ENCODE data around the gene HRH1.
A peak's percentile ranks its signal among the peaks of the same experiment; 100 is the strongest.
"Not testable (repeated sequence)": the region's sequence is repeated elsewhere in the genome, so short reads cannot be mapped to it uniquely, and the experiment has no call there.

HRH1 gene

DNA sequence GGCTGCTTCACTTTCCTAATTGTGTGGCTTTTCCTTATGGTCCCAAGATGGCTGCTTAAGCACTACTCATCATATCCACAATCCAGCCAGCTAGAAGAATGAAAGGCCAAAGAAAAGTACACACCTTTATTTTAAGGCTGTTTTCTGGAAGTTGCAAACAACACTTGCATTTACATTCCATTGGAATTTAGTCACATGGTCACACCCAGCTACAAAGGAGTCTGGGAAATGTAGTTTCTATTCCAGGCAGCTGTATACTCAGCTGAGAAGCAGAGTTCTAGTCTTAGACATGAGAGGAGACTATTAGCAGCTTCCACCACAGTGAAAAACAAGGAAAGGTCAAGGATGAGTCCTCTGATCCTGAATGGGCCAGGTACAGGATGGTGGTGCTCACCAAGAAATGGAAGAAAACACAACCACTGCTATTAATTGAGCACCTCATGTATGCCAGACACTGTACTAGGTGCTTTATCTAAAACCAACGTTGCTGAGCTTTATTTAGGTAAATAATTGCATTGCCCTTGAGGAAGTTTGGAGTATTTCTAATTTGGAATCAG, 89.9 kb downstream of the HRH1 start:
- no peak for DNase-seq (ENCODE audit: low read depth in 2 of 2)

DNA sequence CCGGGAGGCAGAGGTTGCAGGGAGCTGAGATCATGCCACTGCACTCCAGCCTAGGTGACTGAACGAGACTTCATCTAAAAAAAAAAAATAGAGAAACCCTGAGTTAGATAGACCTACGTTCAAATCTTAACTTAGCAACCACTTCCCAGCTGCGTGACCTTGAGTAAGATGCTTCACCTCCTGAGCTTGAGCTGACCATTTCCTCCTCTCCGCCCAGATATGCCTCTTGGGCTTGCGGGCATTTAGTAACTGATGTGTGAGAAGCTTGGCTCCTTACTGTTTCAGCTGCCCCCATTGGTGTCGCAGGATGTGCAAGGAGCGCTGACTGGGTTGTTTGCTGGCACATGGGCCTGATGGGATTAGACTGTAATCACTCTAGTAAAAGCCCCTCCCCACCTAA, 91.0 kb downstream of the HRH1 start:
- DNase-seq (ENCODE audit: low read depth in 2 of 2), result no peak

GRCh38 chr3:11245827-11246662, 91.8 kb downstream of the HRH1 start:
- no peak for DNase-seq (ENCODE audit: low read depth in 2 of 2)

DNA sequence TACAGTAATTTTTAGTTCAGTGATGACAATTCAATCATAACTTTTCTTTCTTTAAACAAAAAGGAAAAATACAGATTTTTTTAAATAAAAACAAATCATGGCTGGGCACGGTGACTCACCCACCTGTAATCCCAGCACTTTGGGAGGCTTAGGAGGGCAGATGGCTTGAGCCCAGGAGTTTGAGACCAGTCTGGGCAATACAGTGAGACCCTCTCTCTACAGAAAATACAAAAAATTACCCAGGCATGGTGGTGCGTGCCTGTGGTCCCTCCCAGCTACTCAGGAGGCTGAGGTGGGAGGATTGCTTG, 92.3 kb downstream of the HRH1 start:
- no peak for DNase-seq (ENCODE audit: low read depth in 2 of 2)

DNA sequence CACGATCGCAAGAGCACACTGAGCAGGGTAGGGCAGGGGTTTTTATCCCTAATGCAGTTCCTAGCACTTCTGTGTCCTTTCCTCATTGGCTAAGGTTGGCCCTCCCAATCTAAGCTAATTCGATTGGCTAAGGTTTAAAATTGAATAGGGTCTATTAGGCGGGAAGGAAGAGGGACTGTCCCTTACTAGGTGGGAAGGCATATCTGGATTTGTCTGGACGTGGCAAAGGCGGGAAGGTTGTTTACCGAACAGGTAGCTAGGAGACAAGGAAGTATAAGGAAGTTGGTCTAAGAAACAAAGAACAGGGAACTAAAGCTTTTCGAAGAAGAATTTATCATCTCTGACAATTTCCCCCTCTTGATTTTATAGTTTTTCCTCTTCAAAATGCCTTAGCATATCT, 93.1 kb downstream of the HRH1 start:
- DNase-seq (ENCODE audit: low read depth in 2 of 2), result no peak

GRCh38 chr3:11248596-11248995, 94.3 kb downstream of the HRH1 start:
- no peak for DNase-seq (ENCODE audit: low read depth in 2 of 2)

DNA sequence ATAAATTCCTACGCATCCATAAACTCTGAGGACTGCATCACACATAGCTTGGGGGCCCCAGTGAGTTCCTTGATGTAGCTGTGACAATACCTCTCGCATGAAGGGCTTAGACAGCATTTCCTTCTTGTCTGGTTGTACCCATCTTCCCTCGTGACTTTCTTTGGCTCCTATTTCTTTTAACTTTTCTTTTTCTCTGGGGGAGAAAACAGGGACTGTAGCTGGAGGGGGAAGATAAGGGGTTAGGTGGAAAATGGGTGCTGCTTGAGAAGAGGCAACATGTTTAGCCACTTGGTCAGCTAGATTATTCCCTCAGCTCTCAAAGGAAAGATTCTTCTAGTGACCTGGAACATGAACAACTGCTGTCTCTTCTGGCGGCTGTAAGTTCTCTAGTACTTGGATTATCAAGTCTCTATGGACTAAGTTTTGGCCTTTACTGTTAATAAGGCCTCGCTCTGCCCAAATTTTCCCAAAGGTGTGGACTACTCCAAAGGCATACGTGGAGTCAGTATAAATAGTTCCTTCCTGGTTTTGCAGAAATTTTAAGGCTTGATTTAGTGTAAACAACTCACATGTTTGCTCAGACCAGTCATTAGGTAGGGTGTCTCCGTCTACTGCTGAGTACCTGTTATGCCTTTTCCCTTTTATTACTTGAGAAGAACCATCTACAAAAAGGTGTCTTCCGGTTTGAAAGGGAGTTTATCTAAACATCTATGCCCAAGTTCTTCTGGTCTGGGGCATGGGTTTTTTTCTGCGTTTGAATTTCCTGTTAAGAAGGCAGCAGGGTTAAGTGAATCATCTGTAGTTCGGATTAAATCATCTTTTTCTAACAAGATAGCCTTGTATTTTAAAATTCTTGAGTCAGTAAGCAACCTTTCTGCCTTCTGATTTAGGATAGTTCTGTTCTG, 96.9 kb downstream of the HRH1 start:
- DNase-seq (ENCODE audit: low read depth in 2 of 2), result no peak

DNA sequence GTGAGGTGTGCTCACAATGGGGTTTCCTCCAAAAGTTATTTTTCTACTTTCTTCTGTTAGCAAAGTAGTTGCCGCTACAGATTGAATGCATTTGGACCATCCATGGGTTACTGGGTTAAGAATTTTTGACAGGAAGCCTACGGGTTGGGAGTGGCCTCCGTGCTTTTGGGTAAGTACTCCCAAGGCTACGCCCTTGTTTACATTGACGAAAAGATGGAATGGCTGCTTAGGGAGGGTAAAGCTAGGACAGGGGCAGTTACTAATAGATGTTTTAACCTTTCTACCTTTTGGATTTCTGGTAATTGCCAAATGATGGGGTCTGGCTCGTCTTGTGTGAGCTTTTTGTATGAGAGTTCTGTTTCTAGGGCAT, 97.5 kb downstream of the HRH1 start:
- DNase-seq (ENCODE audit: low read depth in 2 of 2), result no peak

DNA sequence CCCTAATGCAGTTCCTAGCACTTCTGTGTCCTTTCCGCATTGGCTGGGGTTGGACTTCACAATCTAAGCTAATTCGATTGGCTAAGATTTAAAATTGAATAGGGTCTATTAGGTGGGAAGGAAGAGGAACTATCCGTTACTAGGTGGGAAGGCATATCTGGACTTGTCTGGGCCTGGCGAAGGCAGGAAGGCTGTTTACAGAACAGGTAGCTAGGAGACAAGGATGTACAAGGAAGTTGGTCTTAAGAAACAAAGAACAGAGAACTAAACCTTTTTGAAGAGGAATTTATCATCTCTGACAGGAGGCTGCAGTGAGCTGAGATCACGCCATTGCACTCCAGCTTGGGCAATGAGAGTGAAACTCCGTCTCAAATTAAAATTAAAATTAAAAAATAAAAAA, 100.6 kb downstream of the HRH1 start:
- no peak for DNase-seq (ENCODE audit: low read depth in 2 of 2)

DNA sequence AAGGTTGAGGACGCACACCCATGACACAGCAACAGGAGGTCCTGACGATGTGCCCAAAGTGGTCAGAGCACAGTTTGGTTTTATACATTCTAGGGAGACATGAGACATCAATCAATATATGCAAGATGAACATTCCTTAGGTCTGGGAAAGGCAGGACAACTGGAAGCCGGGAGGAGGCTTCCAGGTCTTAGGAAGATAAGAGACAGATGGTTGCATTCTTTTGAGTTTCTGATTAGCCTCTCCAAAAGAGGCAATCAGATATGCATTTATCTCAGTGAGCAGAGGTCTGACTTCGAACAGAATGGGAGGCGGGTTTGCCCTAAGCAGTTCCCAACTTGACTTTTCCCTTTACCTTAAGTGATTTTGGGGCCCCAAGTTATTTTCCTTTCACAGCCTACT, 101.2 kb downstream of the HRH1 start:
- not testable (repeated sequence) for DNase-seq (ENCODE audit: low read depth in 2 of 2)

DNA sequence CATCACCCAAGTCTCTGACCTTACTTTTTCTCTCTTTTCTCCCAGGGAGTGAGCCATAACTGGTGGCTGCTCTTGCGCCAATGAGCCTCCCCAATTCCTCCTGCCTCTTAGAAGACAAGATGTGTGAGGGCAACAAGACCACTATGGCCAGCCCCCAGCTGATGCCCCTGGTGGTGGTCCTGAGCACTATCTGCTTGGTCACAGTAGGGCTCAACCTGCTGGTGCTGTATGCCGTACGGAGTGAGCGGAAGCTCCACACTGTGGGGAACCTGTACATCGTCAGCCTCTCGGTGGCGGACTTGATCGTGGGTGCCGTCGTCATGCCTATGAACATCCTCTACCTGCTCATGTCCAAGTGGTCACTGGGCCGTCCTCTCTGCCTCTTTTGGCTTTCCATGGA, 104.7 kb downstream of the HRH1 start:
- DNase-seq (ENCODE audit: low read depth in 2 of 2), result no peak

DNA sequence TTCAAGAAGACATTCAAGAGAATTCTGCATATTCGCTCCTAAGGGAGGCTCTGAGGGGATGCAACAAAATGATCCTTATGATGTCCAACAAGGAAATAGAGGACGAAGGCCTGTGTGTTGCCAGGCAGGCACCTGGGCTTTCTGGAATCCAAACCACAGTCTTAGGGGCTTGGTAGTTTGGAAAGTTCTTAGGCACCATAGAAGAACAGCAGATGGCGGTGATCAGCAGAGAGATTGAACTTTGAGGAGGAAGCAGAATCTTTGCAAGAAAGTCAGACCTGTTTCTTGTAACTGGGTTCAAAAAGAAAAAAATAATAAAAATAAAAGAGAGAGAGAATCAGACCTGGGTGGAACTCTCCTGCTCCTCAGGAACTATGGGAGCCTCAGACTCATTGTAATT, 106.2 kb downstream of the HRH1 start:
- DNase-seq (ENCODE audit: low read depth in 2 of 2), result no peak

GRCh38 chr3:11269007-11269406, 114.7 kb downstream of the HRH1 start:
- no peak for DNase-seq (ENCODE audit: low read depth in 2 of 2)

DNA sequence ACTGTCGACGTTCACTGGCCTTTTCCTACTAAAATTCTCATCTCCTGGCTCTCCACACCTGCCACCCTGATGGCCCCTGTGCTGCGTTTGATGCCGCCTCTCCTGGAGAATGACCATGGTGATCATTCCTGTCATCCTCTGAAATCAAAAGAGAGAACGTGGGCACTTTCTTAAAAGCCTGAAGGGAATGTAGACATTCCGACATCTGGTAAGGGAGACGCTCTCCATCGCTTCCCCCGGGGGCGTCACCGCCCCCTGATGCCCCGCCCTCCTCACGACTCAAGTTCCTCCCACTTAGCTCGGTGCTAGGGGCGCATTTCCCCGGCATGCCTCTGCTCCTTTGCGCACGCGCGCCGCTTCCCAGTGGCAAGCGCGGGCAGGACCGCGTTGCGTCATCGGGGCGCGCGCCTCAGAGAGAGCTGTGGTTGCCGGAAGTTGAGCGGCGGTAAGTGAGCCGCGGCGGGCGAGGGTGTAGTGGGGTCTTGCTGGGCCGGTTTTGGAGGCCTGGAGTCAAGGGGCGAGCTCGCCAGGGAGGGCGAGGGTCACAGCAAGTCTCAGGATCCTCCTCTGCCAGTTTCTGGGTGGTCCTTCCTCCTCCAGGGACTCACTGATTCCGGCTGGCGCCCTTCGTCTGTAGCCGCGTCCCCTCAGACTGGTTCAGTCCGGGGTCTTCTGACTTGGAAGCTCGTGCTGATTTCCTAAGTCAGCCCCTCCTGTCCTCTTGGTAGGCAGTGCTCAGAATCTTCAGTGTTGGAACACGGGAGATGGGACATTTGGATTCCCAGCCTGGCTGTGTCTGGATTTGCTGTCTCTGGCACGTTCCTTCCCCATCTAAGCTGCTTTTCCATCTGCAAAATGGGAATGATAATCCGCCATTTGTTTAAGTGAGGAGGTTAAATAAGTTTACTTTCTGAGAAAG, 118.0 kb downstream of the HRH1 start, which contains the start of gene ATG7:
Gene ATG7, plus strand, starts transcription at position 412 of the 919 bp plus-strand sequence. CDS start 26,299 bp downstream, outside the sequence.
- DNase-seq (ENCODE audit: low read depth in 2 of 2), result peak; percentile 89 to 92

GRCh38 chr3:11272906-11273574, 118.7 kb downstream of the HRH1 start:
- no peak for DNase-seq (ENCODE audit: low read depth in 2 of 2)

- no peak for DNase-seq (ENCODE audit: low read depth in 2 of 2)
These were observed 119.6 kb downstream of the HRH1 start for GRCh38 chr3:11273891-11274291.

DNA sequence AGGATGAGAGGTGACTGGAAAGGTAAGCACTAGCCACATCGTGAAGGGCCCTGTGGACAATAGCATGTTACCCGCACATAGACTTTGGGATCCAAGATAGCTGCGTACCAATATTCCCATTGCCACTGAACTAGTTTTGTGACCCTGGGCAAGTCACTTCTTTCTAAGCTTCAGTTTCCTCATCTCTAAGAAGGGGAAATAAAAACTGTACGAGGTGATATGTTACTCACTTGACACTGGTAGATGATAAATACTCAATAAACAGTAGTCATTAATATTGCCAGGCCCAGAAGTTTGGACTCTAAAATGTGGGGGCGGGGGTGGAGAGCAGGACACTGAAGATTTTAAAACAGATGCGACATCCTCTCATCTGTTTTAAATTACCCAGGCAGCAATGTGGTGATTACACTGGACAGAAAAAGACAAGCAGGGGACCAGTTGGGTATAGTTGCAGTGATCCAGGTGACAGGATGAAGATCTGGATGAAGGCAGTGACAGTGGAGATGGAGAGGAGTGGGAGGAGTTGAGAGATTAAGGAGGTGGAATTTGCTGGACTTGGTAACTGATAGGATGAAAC, 120.4 kb downstream of the HRH1 start:
- no peak for DNase-seq (ENCODE audit: low read depth in 2 of 2)

DNA sequence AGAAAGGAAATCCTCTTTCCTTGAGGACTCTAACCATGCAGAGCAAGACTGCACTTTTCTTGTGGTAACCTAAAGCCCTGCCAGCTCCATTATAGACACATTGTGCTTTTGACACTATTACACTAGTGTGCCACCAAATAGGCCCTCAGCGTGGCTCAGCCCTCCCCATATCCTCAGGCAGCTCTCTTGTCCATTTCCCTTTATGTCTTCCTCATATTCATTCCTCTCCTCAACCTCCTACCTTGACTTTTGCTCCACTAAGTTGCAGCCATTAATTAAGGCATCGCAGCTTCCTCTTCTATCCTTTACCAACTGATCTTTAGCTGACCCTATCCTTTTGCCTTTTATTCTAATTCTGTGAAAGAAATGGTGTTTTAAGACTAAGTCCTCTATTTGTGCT, 121.6 kb downstream of the HRH1 start:
- DNase-seq (ENCODE audit: low read depth in 2 of 2), result no peak

- DNase-seq (ENCODE audit: low read depth in 2 of 2), result no peak
These were observed 122.6 kb downstream of the HRH1 start for GRCh38 chr3:11276901-11277300.

- no peak for DNase-seq (ENCODE audit: low read depth in 2 of 2)
These were observed 128.2 kb downstream of the HRH1 start for GRCh38 chr3:11282250-11283138.

Measured in stimulated activated CD4-positive, alpha-beta T cell treated with anti-CD3 and anti-CD28 coated beads, Interleukin-1b, Interleukin-23, amount 100 ng/mL, for 1 hour (primary cell).